SH-SY5Y (cell line): ENCODE data around the gene PKP3.

ENCODE experiments used
- GATA2 ChIP-seq: IDR thresholded peaks from 2 replicates; pipeline ENCODE4 v1.6.1; 2011; ENCODE audit warnings: mild to moderate bottlenecking, low read depth, low read length
- GATA3 ChIP-seq: IDR thresholded peaks from 2 replicates; pipeline ENCODE4 v1.6.1; 2011; ENCODE audit warnings: low read depth, mild to moderate bottlenecking, low read length, moderate library complexity

GRCh38 chr11:417652-418342, 23.8 kb downstream of the PKP3 start:
- TF ChIP-seq GATA2 (no peak), GATA3 (no peak)
